Fibroblast of lung (primary cell): ENCODE results near the gene FZD10.

Source experiments
- CTCF ChIP-seq, 2 donors: IDR thresholded peaks in 1 of 2; conservative IDR thresholded peaks in 1 of 2; 1 replicate in 1 of 2; 2 replicates in 1 of 2; pipeline ENCODE4 v1.5.1; 2011 to 2012; ENCODE audit warnings: low read length in 2 of 2, control low read depth in 1 of 2, inconsistent platforms in 1 of 2, low read depth in 1 of 2, mild to moderate bottlenecking in 1 of 2
- EZH2 ChIP-seq: IDR thresholded peaks from 2 replicates; pipeline ENCODE4 v1.5.1; 2012; ENCODE audit warnings: low read length, control low read depth, mild to moderate bottlenecking; ENCODE audit errors: missing control alignments

GRCh38 chr12:130124605-130125244, 37.5 kb upstream of the FZD10 start:
- TF ChIP-seq EZH2, result no peak
- TF ChIP-seq CTCF (conservative IDR thresholded peaks at IDR 0.05 in 1 of 2, IDR thresholded peaks at IDR 0.05 in 1 of 2; ENCODE audit: low read depth in 1 of 2, low read length in 2 of 2), result no peak
